ENCODE measurements around the gene OR13J1. TPM values are rescaled to one million over a fixed set of nuclear protein-coding genes. Genes with fewer than 3 reads are reported as not detected.
"Not testable (repeated sequence)": the region's sequence is repeated elsewhere in the genome, so short reads cannot be mapped to it uniquely, and the experiment has no call there.

The OR13J1 gene
- total RNA-seq, 1 donor from 2014 or later: not detected

DNA sequence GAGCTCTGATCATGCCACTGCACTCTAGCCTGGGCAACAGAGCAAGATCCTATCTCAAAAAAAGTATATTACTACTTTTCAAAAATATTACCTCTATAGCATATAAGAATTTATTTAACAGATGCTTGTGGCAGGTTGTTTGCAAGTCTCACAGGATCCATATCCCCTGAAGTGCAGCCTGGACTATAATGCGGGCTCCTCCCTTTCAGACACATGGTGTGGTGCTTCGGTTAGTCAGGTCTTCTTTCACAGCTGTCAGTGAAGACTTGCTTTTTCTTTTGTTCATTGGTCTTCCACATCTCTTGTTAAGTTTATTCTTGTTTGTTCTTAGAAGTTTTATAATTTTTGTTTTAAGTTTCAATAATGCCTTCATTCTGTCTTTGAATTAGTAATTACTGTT is 26.4 kb upstream of the OR13J1 start:
- no peak for DNase-seq (ENCODE audit: low spot score)
- Mint-ChIP-seq H3K36me3 (ENCODE audit: low read depth, unreplicated experiment) (no peaks in the 10 kb centered on the region), H3K27ac (ENCODE audit: unreplicated experiment) (no peak overlapping the region), H3K27me3 (ENCODE audit: unreplicated experiment) (peaks cover 2% of the 10 kb centered on the region), H3K9me3 (ENCODE audit: unreplicated experiment) (no peaks in the 10 kb centered on the region), H3K4me1 (ENCODE audit: unreplicated experiment) (peaks cover 3% of the 10 kb centered on the region), H3K4me3 (ENCODE audit: unreplicated experiment) (no peak overlapping the region)
- TF ChIP-seq, protein P1, sequence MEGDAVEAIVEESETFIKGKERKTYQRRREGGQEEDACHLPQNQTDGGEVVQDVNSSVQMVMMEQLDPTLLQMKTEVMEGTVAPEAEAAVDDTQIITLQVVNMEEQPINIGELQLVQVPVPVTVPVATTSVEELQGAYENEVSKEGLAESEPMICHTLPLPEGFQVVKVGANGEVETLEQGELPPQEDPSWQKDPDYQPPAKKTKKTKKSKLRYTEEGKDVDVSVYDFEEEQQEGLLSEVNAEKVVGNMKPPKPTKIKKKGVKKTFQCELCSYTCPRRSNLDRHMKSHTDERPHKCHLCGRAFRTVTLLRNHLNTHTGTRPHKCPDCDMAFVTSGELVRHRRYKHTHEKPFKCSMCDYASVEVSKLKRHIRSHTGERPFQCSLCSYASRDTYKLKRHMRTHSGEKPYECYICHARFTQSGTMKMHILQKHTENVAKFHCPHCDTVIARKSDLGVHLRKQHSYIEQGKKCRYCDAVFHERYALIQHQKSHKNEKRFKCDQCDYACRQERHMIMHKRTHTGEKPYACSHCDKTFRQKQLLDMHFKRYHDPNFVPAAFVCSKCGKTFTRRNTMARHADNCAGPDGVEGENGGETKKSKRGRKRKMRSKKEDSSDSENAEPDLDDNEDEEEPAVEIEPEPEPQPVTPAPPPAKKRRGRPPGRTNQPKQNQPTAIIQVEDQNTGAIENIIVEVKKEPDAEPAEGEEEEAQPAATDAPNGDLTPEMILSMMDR (IDR thresholded peaks at IDR 0.05; ENCODE audit: unreplicated experiment): no peak

DNA sequence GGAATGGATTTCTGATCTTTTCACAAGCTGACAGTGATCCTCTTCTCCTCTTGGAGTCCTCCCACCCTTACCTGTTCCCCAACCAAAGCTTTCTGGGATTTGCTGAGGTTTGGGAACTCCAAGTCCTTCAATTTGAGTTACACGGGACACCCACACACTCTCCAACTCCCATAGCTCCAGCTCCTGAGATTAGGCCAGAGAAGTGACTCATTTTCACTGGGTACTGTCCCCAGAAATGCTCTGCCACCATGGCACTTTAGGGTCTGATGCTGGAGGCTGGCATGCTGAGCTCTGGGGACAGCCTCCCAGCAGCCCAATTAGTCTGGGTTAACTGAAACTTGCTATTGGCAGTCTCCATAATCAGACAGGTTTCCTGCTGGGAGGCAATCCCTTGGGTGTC is 21.9 kb upstream of the OR13J1 start:
- no peaks in the 10 kb centered on the region for H3K27me3 Mint-ChIP-seq (ENCODE audit: unreplicated experiment)
- no peaks in the 10 kb centered on the region for H3K4me1 Mint-ChIP-seq (ENCODE audit: unreplicated experiment)
- no peaks in the 10 kb centered on the region for H3K36me3 Mint-ChIP-seq (ENCODE audit: low read depth, unreplicated experiment)
- H3K4me3 Mint-ChIP-seq (ENCODE audit: unreplicated experiment): no peak overlapping the region
- no peaks in the 10 kb centered on the region for H3K9me3 Mint-ChIP-seq (ENCODE audit: unreplicated experiment)
- TF ChIP-seq, protein P1 (IDR thresholded peaks at IDR 0.05; ENCODE audit: unreplicated experiment): no peak
- no peak for DNase-seq (ENCODE audit: low spot score)
- H3K27ac Mint-ChIP-seq (ENCODE audit: unreplicated experiment): no peak overlapping the region

GRCh38 chr9:35891646-35892045 is 21.4 kb upstream of the OR13J1 start:
- H3K9me3 Mint-ChIP-seq (ENCODE audit: unreplicated experiment): no peaks in the 10 kb centered on the region
- TF ChIP-seq, protein P1 (IDR thresholded peaks at IDR 0.05; ENCODE audit: unreplicated experiment): no peak
- H3K4me1 Mint-ChIP-seq (ENCODE audit: unreplicated experiment): no peaks in the 10 kb centered on the region
- no peak overlapping the region for H3K27ac Mint-ChIP-seq (ENCODE audit: unreplicated experiment)
- H3K4me3 Mint-ChIP-seq (ENCODE audit: unreplicated experiment): no peak overlapping the region
- no peaks in the 10 kb centered on the region for H3K36me3 Mint-ChIP-seq (ENCODE audit: low read depth, unreplicated experiment)
- no peak for DNase-seq (ENCODE audit: low spot score)
- no peaks in the 10 kb centered on the region for H3K27me3 Mint-ChIP-seq (ENCODE audit: unreplicated experiment)

DNA sequence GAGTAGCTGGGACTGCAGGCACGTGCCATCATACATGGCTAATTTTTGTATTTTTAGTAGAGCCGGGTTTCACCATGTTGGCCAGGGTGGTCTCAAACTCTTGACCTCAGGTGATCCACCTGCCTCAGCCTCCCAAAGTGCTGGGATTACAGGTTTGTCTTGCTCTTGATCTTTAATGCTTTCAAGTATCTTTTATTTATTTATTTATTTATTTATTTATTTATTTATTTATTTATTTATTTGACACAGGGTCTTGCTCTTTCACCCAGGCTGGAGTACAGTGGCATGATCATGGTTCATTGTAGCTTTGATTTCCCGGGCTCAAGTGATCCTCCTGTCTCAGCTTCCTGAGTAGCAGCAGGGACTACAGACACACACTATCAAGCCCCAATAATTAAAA is 14.7 kb upstream of the OR13J1 start:
- DNase-seq (ENCODE audit: low spot score); H3K36me3 Mint-ChIP-seq (ENCODE audit: low read depth, unreplicated experiment); H3K27me3 Mint-ChIP-seq (ENCODE audit: unreplicated experiment); H3K4me3 Mint-ChIP-seq (ENCODE audit: unreplicated experiment); H3K27ac Mint-ChIP-seq (ENCODE audit: unreplicated experiment); H3K4me1 Mint-ChIP-seq (ENCODE audit: unreplicated experiment); H3K9me3 Mint-ChIP-seq (ENCODE audit: unreplicated experiment): not testable (repeated sequence)

DNA sequence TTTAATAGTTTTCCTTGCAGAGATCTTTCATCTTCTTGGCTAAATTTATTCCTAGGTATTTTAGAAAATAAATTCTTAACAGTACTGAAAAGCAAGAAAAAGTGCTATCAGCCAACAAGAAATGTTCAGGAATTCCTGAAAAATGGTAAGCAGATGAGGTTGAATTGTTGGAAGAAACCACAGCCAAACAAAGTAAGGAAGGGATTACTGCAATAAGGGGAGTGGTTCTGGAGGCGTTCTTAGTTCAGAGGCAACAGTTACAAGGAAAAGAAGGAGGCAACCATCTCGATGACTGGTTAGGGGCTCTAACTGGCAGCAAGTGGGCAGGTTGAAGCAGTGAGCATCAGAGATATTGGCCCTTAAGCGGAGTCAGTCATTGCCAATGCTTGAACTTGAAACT is 12.8 kb upstream of the OR13J1 start:
- TF ChIP-seq, protein P1 (IDR thresholded peaks at IDR 0.05; ENCODE audit: unreplicated experiment): no peak
- Mint-ChIP-seq H3K4me3 (ENCODE audit: unreplicated experiment) (no peak overlapping the region), H3K9me3 (ENCODE audit: unreplicated experiment) (no peaks in the 10 kb centered on the region), H3K4me1 (ENCODE audit: unreplicated experiment) (peaks cover 5% of the 10 kb centered on the region), H3K36me3 (ENCODE audit: low read depth, unreplicated experiment) (no peaks in the 10 kb centered on the region), H3K27ac (ENCODE audit: unreplicated experiment) (no peak overlapping the region), H3K27me3 (ENCODE audit: unreplicated experiment) (no peaks in the 10 kb centered on the region)
- DNase-seq (ENCODE audit: low spot score): no peak
